GM12878 (cell line): Measurements from ENCODE around the gene MUTYH. TPM values are rescaled to one million over a fixed set of nuclear protein-coding genes. Genes with fewer than 3 reads are reported as not detected.

Experiments used
- ATF7 ChIP-seq: fragments of 450-650 bp; IDR thresholded peaks from 2 replicates; pipeline ENCODE4 v1.6.1; 2016; ENCODE audit warnings: low read depth, mild to moderate bottlenecking
- BACH1 ChIP-seq: fragments of 450-650 bp; IDR thresholded peaks from 2 replicates; pipeline ENCODE4 v1.6.1; 2017; ENCODE audit warnings: mild to moderate bottlenecking, borderline replicate concordance
- BCL11A ChIP-seq: IDR thresholded peaks from 2 replicates; pipeline ENCODE4 v1.6.1; 2011; ENCODE audit warnings: low read depth, low read length
- BRCA1 ChIP-seq: IDR thresholded peaks from 2 replicates; pipeline ENCODE4 v1.6.1; 2011; ENCODE audit warnings: low read depth, low read length, improper control_type of control experiment
- CREB1 ChIP-seq: IDR thresholded peaks from 2 replicates; pipeline ENCODE4 v1.6.1; 2012; ENCODE audit warnings: low read depth, mild to moderate bottlenecking, inconsistent platforms
- MXI1 ChIP-seq: fragments of 150-350 bp; IDR thresholded peaks from 2 replicates; pipeline ENCODE4 v1.6.1; 2011; ENCODE audit warnings: low read depth, mild to moderate bottlenecking, inconsistent platforms, low read length, improper control_type of control experiment
- NR2F1 ChIP-seq: fragments of 450-650 bp; conservative IDR thresholded peaks from 2 replicates; pipeline ENCODE4 v1.6.1; 2017; ENCODE audit warnings: mild to moderate bottlenecking
- RAD21 ChIP-seq: IDR thresholded peaks from 2 replicates; pipeline ENCODE4 v1.6.1; 2011; ENCODE audit warnings: mild to moderate bottlenecking, low read depth, low read length, moderate library complexity; ENCODE audit not compliant: insufficient read depth
- RB1 ChIP-seq: fragments of 450-650 bp; formaldehyde crosslinking; IDR thresholded peaks from 2 replicates; pipeline ENCODE4 v1.6.1; 2017; ENCODE audit warnings: mild to moderate bottlenecking, borderline replicate concordance
- RUNX3 ChIP-seq: IDR thresholded peaks from 2 replicates; pipeline ENCODE4 v1.6.1; 2012; ENCODE audit warnings: low read length, inconsistent platforms
- SIX5 ChIP-seq: IDR thresholded peaks from 2 replicates; pipeline ENCODE4 v1.6.1; 2011; ENCODE audit warnings: mild to moderate bottlenecking, low read depth, low read length, moderate library complexity; ENCODE audit not compliant: severe bottlenecking
- SMAD1 ChIP-seq: fragments of 450-650 bp; IDR thresholded peaks from 2 replicates; pipeline ENCODE4 v1.6.1; 2018; ENCODE audit warnings: mild to moderate bottlenecking, low read depth; ENCODE audit not compliant: partially characterized antibody
- SMC3 ChIP-seq: IDR thresholded peaks from 2 replicates; pipeline ENCODE4 v1.6.1; 2011; ENCODE audit warnings: low read length, improper control_type of control experiment, borderline replicate concordance
- TBL1XR1 ChIP-seq: IDR thresholded peaks from 2 replicates; pipeline ENCODE4 v1.6.1; 2012; ENCODE audit warnings: low read depth, low read length, improper control_type of control experiment
- polyA plus RNA-seq, 11 experiments: library from polyadenylated mRNA; depleted of rRNA in 4 of 11; unstranded in 6 of 11; stranded (reverse) in 5 of 11; fragments of >200 nt; fragmentation: Nextera tagmentation in 4 of 11; fragmentation: Illumina TruSeq in 1 of 11; extraction: Ambion mirVana in 4 of 11; extraction: Trizol in 1 of 11; gene quantifications; 1 replicate in 1 of 11; 2 replicates in 10 of 11; pipeline versions ENCODE4 v1.2.1 to v1.2.3, GENCODE V29; 2011 to 2016; ENCODE audit warnings: inconsistent platforms in 2 of 11, missing spikeins in 2 of 11, low read depth in 1 of 11
- total RNA-seq, 4 experiments: library from RNA; depleted of rRNA in 3 of 4; stranded (reverse); fragments of >200 nt in 3 of 4; fragmentation: Illumina TruSeq in 1 of 4; extraction: Trizol in 1 of 4; gene quantifications; 2 replicates each; pipeline versions ENCODE4 v1.2.1 to v1.2.3, GENCODE V29; 2013 to 2021
- TF ChIP-seq, protein P1 (sequence below): fragments of 450-650 bp; IDR thresholded peaks from 2 replicates; pipeline ENCODE4 v1.6.1; 2017; ENCODE audit warnings: mild to moderate bottlenecking, moderate library complexity
- TF ChIP-seq, protein P2 (sequence below): fragments of 450-650 bp; IDR thresholded peaks from 2 replicates; pipeline ENCODE4 v1.6.1; 2017; ENCODE audit warnings: mild to moderate bottlenecking, low read depth, inconsistent platforms; ENCODE audit not compliant: poor library complexity, severe bottlenecking

The MUTYH gene
- total and polyA plus RNA-seq, 10 of the 15 experiments (the other 5 are each of a cell fraction or from before 2014, with no cell fraction given), result 2.5 to 42.0 (median 30.0) TPM

DNA sequence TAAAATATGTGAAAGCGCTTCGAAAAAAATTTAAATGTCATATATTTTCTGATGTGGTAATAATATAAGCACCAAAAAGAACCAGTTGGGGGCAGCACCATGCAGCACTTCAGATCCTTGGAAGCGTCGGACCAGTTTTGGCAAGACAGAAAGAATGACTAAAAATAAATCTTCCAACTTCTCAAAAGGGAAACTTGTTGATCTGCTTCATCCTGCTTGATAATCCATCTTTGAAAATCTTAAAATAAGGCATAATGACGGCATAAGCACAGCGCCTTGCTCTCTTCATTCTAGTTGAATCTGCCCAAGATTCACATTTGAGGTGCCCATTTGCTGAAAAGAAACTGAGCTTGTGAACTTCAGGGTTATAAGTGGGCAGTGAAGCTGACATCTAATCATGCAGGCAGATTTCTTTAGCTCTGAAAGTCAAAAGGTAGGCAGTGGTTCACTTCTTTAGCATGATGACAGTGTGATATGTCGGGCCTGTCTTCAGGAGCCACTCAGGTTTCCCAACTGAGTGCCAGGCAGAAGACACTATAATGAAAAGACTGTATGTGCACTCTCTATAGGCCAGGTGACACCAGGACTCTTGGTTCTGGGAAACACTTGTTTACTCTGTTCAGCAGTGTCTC, 19.8 kb upstream of the MUTYH start (continued):
- TF ChIP-seq, protein P1, sequence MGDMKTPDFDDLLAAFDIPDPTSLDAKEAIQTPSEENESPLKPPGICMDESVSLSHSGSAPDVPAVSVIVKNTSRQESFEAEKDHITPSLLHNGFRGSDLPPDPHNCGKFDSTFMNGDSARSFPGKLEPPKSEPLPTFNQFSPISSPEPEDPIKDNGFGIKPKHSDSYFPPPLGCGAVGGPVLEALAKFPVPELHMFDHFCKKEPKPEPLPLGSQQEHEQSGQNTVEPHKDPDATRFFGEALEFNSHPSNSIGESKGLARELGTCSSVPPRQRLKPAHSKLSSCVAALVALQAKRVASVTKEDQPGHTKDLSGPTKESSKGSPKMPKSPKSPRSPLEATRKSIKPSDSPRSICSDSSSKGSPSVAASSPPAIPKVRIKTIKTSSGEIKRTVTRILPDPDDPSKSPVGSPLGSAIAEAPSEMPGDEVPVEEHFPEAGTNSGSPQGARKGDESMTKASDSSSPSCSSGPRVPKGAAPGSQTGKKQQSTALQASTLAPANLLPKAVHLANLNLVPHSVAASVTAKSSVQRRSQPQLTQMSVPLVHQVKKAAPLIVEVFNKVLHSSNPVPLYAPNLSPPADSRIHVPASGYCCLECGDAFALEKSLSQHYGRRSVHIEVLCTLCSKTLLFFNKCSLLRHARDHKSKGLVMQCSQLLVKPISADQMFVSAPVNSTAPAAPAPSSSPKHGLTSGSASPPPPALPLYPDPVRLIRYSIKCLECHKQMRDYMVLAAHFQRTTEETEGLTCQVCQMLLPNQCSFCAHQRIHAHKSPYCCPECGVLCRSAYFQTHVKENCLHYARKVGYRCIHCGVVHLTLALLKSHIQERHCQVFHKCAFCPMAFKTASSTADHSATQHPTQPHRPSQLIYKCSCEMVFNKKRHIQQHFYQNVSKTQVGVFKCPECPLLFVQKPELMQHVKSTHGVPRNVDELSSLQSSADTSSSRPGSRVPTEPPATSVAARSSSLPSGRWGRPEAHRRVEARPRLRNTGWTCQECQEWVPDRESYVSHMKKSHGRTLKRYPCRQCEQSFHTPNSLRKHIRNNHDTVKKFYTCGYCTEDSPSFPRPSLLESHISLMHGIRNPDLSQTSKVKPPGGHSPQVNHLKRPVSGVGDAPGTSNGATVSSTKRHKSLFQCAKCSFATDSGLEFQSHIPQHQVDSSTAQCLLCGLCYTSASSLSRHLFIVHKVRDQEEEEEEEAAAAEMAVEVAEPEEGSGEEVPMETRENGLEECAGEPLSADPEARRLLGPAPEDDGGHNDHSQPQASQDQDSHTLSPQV, result no peak
- no peak for TF ChIP-seq CREB1
- peak; percentile 12; the same call in 1 of the 2 replicates for TF ChIP-seq RUNX3
- TF ChIP-seq NR2F1, result no peak
- TF ChIP-seq SMC3, result peak; percentile 76
- TF ChIP-seq TBL1XR1, result no peak
- no peak for TF ChIP-seq BACH1
- TF ChIP-seq, protein P2, sequence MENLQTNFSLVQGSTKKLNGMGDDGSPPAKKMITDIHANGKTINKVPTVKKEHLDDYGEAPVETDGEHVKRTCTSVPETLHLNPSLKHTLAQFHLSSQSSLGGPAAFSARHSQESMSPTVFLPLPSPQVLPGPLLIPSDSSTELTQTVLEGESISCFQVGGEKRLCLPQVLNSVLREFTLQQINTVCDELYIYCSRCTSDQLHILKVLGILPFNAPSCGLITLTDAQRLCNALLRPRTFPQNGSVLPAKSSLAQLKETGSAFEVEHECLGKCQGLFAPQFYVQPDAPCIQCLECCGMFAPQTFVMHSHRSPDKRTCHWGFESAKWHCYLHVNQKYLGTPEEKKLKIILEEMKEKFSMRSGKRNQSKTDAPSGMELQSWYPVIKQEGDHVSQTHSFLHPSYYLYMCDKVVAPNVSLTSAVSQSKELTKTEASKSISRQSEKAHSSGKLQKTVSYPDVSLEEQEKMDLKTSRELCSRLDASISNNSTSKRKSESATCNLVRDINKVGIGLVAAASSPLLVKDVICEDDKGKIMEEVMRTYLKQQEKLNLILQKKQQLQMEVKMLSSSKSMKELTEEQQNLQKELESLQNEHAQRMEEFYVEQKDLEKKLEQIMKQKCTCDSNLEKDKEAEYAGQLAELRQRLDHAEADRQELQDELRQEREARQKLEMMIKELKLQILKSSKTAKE, result peak; percentile 50
- no peak for TF ChIP-seq BRCA1
- TF ChIP-seq RB1, result no peak
- TF ChIP-seq RAD21, result peak; percentile 97
- no peak for TF ChIP-seq BCL11A
- no peak for TF ChIP-seq SIX5
- no peak for TF ChIP-seq SMAD1
- no peak for TF ChIP-seq MXI1
- no peak for TF ChIP-seq ATF7
